ENCODE data around the gene IL1RAP. TPM values are rescaled to one million over a fixed set of nuclear protein-coding genes. Genes with fewer than 3 reads are reported as not detected.

Gene IL1RAP
- total and polyA plus RNA-seq, 12 donors = 2.1 to 11.9 (median 7.6) TPM

DNA sequence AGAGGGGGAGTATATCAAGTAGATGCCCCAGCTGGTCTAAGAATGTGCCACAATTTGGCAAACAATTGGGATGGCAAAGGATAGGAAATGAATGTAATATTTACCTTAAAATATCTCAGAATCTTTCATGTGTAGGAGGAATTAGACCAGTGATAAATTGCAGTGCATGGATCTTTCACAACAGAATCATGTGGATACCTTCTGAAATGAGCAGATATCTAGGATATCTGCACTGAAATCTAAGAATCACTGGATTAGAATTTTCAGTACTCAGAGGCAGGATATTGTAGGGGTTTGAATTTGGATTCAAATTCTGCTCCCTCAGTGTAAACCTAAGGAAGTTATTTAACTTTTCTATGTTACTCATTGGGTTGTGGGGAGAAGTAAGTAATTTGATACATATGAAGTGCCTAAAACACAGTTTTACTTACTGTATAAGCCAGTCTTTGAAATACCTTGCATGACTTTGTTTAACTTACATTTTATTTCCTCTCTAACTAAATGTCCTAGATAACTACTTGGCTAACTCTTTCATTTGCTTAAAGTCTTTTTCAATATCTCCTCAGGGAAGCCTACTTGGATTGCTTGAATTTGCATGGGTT is 8.8 kb downstream of the IL1RAP start:
- no peak for DNase-seq
- Histone ChIP-seq H3K27me3 (no peaks in the 10 kb centered on the region), H3K9me3 (peaks cover 0 to 3% (median 0%) of the 10 kb centered on the region in 11 donors), H3K4me3 (no peak overlapping the region), H3K4me1 (peaks cover 0 to 11% (median 5%) of the 10 kb centered on the region in 9 donors), H3K36me3 (peaks cover 0 to 6% (median 0%) of the 10 kb centered on the region in 9 donors), H3K27ac (no peak overlapping the region)
- no peak for ATAC-seq
- TF ChIP-seq, protein P1, sequence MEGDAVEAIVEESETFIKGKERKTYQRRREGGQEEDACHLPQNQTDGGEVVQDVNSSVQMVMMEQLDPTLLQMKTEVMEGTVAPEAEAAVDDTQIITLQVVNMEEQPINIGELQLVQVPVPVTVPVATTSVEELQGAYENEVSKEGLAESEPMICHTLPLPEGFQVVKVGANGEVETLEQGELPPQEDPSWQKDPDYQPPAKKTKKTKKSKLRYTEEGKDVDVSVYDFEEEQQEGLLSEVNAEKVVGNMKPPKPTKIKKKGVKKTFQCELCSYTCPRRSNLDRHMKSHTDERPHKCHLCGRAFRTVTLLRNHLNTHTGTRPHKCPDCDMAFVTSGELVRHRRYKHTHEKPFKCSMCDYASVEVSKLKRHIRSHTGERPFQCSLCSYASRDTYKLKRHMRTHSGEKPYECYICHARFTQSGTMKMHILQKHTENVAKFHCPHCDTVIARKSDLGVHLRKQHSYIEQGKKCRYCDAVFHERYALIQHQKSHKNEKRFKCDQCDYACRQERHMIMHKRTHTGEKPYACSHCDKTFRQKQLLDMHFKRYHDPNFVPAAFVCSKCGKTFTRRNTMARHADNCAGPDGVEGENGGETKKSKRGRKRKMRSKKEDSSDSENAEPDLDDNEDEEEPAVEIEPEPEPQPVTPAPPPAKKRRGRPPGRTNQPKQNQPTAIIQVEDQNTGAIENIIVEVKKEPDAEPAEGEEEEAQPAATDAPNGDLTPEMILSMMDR (IDR thresholded peaks at IDR 0.05) = no peak
- intact Hi-C loops (cut with DNase I) = no loop called here

DNA sequence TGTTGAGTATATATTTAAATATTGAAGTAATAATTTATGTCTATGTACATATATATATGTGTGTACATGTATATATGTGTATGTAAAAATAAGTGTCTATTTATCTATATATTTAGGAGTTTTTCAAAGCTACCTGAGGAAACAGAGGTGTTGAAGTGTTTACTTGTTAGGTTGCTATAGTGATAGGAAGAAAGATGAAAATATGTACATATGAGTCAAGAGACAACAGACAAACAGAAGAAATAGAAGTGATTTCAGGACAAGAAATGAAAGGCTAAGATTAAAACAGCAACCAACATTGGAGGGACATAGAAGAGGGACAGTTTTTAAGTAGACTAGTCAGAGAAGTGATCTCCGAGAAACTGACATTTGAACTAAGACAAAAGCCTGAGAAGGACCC is 11.1 kb downstream of the IL1RAP start:
- no peaks in the 10 kb centered on the region for H3K27me3 ChIP-seq
- 92 to 100% methylated on average over 1 of the region's 1 CpG for WGBS, 2 donors
- no peak overlapping the region for H3K27ac ChIP-seq
- H3K36me3 ChIP-seq = peaks cover 0 to 6% (median 0%) of the 10 kb centered on the region in 9 donors
- intact Hi-C loops (cut with DNase I) = no loop called here
- ATAC-seq = no peak
- H3K9me3 ChIP-seq = peaks cover 0 to 3% (median 0%) of the 10 kb centered on the region in 11 donors
- TF ChIP-seq, protein P1 (IDR thresholded peaks at IDR 0.05) = no peak
- no peak for DNase-seq
- H3K4me1 ChIP-seq = peaks cover 0 to 16% (median 5%) of the 10 kb centered on the region in 9 donors
- H3K4me3 ChIP-seq = no peak overlapping the region

DNA sequence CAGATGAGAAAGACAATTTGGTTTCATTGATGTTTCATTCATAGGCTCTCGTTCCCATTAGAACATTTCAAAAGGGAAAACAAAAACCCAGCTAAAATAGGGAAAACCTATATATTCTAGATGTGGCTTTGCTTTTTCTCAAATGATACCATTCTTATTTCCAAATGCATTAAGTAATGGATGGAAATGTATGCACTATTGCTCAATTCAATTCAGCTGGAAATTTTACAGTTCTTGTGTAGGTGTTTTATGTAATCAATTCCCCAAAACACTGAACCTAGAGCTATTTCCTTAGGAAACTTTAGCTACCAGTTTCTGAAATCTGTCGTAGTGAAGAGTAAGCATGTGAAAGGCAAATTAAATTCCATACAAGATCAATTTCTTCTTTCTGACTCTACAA is 11.7 kb downstream of the IL1RAP start:
- ATAC-seq (no peak), DNase-seq (no peak)
- Histone ChIP-seq H3K9me3 (peaks cover 0 to 3% (median 0%) of the 10 kb centered on the region in 11 donors), H3K27ac (no peak overlapping the region), H3K4me3 (no peak overlapping the region), H3K27me3 (no peaks in the 10 kb centered on the region), H3K36me3 (peaks cover 0 to 6% (median 0%) of the 10 kb centered on the region in 9 donors), H3K4me1 (peaks cover 0 to 16% (median 5%) of the 10 kb centered on the region in 9 donors)
- intact Hi-C loops (cut with DNase I) = no loop called here
- WGBS, 2 donors = 90 to 97% methylated on average over 2 of the region's 2 CpGs
- TF ChIP-seq, protein P1 (IDR thresholded peaks at IDR 0.05) = no peak

DNA sequence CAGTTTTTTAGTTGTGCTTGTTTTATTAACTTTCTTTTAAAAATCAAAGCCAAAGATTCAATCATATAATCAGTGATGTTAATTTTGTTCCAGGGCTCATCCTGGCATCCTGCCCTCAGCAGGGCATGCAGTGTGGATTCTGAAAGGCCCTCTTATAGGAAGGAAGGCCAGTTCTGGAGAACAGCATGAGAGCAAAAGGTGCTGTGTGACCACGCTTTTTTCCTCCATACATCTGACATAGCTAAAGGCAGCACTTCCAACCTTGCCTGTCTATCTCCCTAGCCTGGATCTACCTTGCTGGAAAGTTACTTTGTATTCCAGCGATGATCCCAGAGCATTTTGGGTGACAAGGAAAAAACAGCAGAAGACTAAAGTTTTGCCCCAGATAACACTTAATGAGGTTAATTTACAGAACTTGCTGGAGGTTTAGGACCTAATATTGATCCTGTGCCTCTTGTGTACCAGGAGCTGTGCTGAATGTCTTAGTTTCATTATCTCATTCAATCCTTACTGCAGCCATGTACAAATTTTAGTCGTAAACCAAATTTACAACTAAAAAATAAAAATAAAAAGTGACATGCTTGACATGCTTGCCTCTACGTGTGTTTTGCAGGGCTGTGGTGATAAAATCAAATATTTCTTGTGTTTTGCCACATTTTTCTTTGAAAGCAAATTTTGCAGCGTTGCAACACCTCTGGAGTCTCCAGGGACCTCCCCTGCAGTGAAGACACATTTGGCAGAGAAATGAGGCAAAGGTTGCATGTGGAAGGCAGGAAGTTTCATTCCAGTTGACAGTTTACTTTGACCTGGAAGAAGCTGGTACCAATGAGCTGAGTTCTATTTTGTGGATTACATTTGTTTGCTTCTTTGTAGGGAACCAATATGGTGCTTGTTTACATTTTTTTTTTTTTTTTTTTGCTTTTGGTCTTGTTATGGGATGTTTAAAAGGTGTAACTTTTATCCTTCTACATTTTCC is 13.2 kb downstream of the IL1RAP start:
- ATAC-seq (no peak), DNase-seq (no peak)
- peaks cover 0 to 3% (median 0%) of the 10 kb centered on the region in 11 donors for H3K9me3 ChIP-seq
- intact Hi-C loops (cut with DNase I) = no loop called here
- no peaks in the 10 kb centered on the region for H3K27me3 ChIP-seq
- no peak overlapping the region for H3K27ac ChIP-seq
- WGBS, 2 donors = 80 to 82% methylated on average over 5 of the region's 5 CpGs
- TF ChIP-seq, protein P1 (IDR thresholded peaks at IDR 0.05) = no peak
- peaks cover 0 to 16% (median 5%) of the 10 kb centered on the region in 9 donors for H3K4me1 ChIP-seq
- H3K36me3 ChIP-seq = peaks cover 0 to 6% (median 0%) of the 10 kb centered on the region in 9 donors
- no peak overlapping the region for H3K4me3 ChIP-seq

Measured in heart right ventricle (tissue), 16 donors.